Type B pancreatic cell (in vitro differentiated cells): ENCODE data around the gene TBC1D16. TPM values are rescaled to one million over a fixed set of nuclear protein-coding genes. Genes with fewer than 3 reads are reported as not detected.
"Not testable (repeated sequence)": the region's sequence is repeated elsewhere in the genome, so short reads cannot be mapped to it uniquely, and the experiment has no call there.

Experiments
- DNase-seq: peaks from one replicate; pipeline ENCODE4 v3.0.0; 2021; ENCODE audit warnings: mixed read lengths; ENCODE audit not compliant: unreplicated experiment; ENCODE audit errors: extremely low spot score
- H3K27ac Mint-ChIP-seq: 2 replicates; pipeline ENCODE4 v1.8.0; 2021; ENCODE audit warnings: mild to moderate bottlenecking, mixed read lengths
- H3K27me3 Mint-ChIP-seq: 2 replicates; pipeline ENCODE4 v1.8.0; 2021; ENCODE audit warnings: mixed read lengths
- H3K36me3 Mint-ChIP-seq: 2 replicates; pipeline ENCODE4 v1.8.0; 2021; ENCODE audit warnings: mixed read lengths
- H3K4me1 Mint-ChIP-seq: one replicate; pipeline ENCODE4 v1.8.0; 2021; ENCODE audit warnings: mixed read lengths; ENCODE audit not compliant: unreplicated experiment
- H3K4me3 Mint-ChIP-seq: 2 replicates; pipeline ENCODE4 v1.8.0; 2021; ENCODE audit warnings: mild to moderate bottlenecking, mixed read lengths
- H3K9me3 Mint-ChIP-seq: 2 replicates; pipeline ENCODE4 v1.8.0; 2021; ENCODE audit warnings: mixed read lengths
- total RNA-seq: library from RNA; stranded (reverse); gene quantifications from 2 replicates; pipeline ENCODE4 v1.2.1, GENCODE V29; 2021; ENCODE audit warnings: low replicate concordance
- TF ChIP-seq, protein P1 (sequence below): fragments of 200-600 bp; sonication (generic); conservative IDR thresholded peaks from 2 replicates; pipeline ENCODE4 v1.5.0; 2021; ENCODE audit warnings: antibody characterized with exemption, mild to moderate bottlenecking

TBC1D16 gene
- total RNA-seq, 1 donor from 2014 or later = 71.9 TPM

DNA sequence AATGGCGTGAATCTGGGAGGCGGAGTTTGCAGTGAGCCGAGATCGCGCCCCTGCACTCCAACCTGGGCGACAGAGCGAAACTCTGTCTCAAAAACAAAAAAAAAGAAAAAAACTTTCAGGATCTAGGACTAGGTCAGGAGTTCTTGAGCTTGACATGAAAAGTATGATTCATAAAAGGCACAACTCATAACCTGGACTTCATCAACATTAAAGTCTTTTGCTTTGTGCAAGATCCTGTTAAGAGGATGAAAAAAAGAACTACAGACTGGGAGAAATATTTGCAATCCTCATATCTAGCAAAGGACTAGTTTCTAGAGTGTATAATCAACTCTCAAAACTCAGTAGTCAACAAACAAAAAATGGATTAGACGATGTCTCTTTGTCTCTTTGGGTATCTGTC, 40.0 kb downstream of the TBC1D16 start:
- H3K27me3 Mint-ChIP-seq = no peaks in the 10 kb centered on the region
- TF ChIP-seq, protein P1, sequence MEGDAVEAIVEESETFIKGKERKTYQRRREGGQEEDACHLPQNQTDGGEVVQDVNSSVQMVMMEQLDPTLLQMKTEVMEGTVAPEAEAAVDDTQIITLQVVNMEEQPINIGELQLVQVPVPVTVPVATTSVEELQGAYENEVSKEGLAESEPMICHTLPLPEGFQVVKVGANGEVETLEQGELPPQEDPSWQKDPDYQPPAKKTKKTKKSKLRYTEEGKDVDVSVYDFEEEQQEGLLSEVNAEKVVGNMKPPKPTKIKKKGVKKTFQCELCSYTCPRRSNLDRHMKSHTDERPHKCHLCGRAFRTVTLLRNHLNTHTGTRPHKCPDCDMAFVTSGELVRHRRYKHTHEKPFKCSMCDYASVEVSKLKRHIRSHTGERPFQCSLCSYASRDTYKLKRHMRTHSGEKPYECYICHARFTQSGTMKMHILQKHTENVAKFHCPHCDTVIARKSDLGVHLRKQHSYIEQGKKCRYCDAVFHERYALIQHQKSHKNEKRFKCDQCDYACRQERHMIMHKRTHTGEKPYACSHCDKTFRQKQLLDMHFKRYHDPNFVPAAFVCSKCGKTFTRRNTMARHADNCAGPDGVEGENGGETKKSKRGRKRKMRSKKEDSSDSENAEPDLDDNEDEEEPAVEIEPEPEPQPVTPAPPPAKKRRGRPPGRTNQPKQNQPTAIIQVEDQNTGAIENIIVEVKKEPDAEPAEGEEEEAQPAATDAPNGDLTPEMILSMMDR = no peak
- peaks cover 8% of the 10 kb centered on the region for H3K36me3 Mint-ChIP-seq
- H3K9me3 Mint-ChIP-seq = no peaks in the 10 kb centered on the region
- no peak overlapping the region for H3K4me3 Mint-ChIP-seq
- H3K4me1 Mint-ChIP-seq = peaks cover 32% of the 10 kb centered on the region
- H3K27ac Mint-ChIP-seq = no peak overlapping the region
- no peak for DNase-seq

DNA sequence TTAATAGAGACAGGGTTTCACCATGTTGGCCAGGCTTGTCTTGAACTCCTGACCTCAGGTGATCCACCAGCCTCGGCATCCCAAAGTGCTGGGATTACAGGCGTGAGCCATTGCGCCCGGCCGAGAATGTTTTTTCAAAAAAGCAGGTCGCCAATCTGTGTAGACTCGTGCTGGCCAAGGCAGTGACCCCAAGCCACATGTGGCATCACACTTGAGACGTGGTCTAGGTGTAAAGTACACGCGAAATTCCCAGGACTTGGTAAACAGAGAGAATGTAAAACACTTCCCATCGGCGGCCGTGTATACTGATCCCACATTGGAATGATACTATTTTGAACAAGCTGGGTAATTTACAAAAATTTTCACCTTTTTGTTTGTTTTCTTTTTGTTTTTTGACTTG, 41.1 kb downstream of the TBC1D16 start:
- Mint-ChIP-seq H3K9me3 (no peaks in the 10 kb centered on the region), H3K4me3 (no peak overlapping the region), H3K27ac (no peak overlapping the region), H3K27me3 (no peaks in the 10 kb centered on the region), H3K4me1 (peaks cover 39% of the 10 kb centered on the region), H3K36me3 (peaks cover 5% of the 10 kb centered on the region)
- no peak for DNase-seq
- TF ChIP-seq, protein P1 = no peak

DNA sequence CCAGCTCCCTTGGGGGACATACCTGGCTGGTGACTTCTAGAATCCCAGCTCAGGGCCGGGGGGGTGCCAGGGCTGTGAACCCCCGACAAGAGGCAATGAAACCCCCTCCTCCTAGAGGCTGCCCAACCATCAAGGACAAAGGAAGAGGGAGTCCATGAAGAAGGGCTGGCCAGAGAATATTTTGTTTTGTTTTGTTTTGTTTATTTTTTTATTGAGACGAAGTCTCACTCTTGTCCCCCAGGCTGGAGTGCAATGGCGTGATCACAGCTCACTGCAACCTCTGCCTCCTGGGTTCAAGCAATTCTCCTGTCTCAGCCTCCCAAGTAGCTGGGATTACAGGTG, 41.5 kb downstream of the TBC1D16 start:
- not testable (repeated sequence) for DNase-seq, H3K9me3 Mint-ChIP-seq, H3K36me3 Mint-ChIP-seq, H3K4me3 Mint-ChIP-seq, H3K27me3 Mint-ChIP-seq
- Mint-ChIP-seq H3K27ac (peak overlapping the region; percentile 88), H3K4me1 (peaks cover 43% of the 10 kb centered on the region)

DNA sequence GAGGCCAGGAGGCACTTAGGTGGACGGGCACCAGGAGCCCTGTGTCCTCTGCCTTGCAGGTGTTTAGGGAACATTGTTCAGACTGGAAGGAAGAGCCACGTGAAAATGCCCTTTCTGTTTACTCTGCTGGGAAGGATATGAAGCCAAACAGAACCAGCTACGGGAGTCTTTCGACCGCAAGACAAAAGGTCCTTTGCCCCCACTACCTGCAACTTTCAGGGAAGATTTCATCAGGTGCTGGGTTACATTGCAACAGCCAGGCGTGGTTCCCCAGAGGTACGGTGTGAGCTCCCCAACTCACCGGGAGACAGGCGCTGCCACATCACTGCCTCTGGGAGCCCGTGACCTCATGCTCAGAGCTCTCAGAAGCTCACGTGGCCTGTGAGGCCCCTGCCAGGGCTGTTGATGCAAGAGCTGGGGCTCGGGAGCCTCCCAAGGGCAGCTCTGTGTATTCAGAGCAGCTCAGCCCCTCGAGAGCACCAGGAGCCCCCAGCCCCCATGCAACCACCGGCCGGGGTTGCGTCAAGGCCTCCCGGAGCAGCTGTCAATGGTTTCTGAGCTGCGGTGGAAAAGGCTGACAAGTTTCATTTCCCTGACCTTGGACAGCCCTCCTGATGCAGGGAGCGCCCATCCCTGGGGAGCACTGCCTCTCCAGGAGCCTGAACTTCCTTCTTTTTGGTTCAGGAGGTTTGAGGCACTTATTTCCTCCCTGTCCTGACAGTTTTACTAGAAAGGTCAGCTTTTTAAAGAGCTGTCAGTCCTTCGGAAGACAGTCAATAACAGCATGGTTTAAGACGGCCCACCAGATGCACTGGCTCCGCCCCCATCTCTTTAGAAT, 42.1 kb downstream of the TBC1D16 start:
- Mint-ChIP-seq H3K36me3 (peaks cover 5% of the 10 kb centered on the region), H3K4me1 (peaks cover 48% of the 10 kb centered on the region), H3K9me3 (no peaks in the 10 kb centered on the region), H3K4me3 (peak overlapping the region; percentile 67), H3K27me3 (no peaks in the 10 kb centered on the region), H3K27ac (peak overlapping the region; percentile 88)
- DNase-seq = no peak
- TF ChIP-seq, protein P1 = no peak

DNA sequence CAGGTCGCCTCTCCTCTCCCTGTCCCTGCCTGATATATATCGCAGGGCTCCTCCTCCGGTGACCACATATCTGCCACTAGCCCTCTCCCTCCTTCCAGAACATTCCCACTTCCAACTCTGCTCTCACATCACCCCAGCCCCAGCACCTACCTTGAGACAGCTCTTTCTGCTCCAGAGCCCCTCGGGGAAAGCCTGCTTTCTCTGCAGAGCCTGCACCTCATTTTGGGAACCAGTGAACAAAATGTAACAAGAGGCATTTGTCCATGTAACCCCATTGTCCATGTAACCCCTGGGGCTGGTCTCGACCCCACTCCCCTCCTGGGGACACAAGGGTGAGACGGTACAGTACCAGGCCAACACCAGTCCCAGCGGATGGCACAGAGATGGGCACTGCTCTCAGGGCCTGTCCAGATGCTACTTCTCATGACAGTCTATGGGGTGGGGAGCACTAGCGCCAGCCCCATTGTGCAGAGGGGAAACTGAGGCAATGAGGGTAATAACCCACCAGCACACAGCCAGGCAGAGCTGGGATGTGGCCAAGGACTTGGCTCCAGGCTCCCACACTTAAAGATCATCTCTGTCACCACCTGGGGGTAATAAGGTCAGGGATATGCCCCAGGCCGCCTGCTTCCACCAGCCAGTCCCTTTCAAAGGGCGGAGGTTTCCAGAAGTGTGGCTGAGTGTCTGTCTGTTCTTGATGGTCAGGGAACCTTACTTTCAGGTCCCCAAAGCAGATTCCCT, 42.9 kb downstream of the TBC1D16 start:
- no peaks in the 10 kb centered on the region for H3K9me3 Mint-ChIP-seq
- peaks cover 5% of the 10 kb centered on the region for H3K36me3 Mint-ChIP-seq
- peaks cover 56% of the 10 kb centered on the region for H3K4me1 Mint-ChIP-seq
- H3K4me3 Mint-ChIP-seq = peak overlapping the region; percentile 72
- H3K27me3 Mint-ChIP-seq = no peaks in the 10 kb centered on the region
- DNase-seq = no peak
- TF ChIP-seq, protein P1 = no peak
- H3K27ac Mint-ChIP-seq = peak overlapping the region; percentile 88

DNA sequence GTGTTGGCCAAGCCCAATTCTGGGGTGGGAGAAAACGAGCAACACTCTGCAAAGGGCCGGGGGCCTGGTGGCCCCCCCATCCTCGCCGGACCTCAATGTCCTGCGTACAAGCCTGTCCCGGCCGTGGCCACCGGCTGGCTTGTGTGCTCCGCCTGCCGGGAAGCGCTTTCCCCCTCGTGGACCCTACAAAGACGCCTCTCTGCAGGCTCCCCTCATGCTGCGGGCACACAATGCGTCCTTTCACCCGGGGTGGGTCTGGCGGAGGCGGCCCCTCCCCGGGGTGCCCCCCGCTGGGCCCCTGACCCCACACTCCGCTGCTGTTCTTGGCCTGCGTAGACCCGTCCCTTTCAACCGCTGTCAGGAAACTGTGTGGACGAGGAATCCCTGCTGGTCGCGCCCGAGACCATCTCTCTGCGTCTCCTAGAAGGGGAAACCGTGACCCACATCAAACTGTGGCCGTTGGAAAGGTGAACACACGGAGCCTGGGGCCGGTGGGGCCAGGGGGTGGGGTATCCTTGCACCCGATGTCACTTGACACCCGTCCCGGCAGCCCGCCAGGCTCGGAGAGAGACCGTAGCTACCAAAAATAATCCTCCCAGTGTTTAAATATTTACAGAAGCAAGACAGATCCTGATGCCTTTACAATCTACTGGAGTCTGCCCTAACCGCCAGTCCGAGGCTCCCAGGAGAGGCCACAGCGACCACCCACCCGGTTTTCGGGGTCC, 43.6 kb downstream of the TBC1D16 start:
- H3K4me3 Mint-ChIP-seq = peak overlapping the region; percentile 72
- peaks cover 58% of the 10 kb centered on the region for H3K4me1 Mint-ChIP-seq
- no peaks in the 10 kb centered on the region for H3K27me3 Mint-ChIP-seq
- H3K36me3 Mint-ChIP-seq = peaks cover 5% of the 10 kb centered on the region
- no peak for DNase-seq
- TF ChIP-seq, protein P1 = peak; percentile 58
- H3K27ac Mint-ChIP-seq = peak overlapping the region; percentile 81
- no peaks in the 10 kb centered on the region for H3K9me3 Mint-ChIP-seq
